Amniotic epithelial cell (primary cell): Measurements from ENCODE around the gene RFX5.
A peak's percentile ranks its signal among the peaks of the same experiment; 100 is the strongest.
"Not testable (repeated sequence)": the region's sequence is repeated elsewhere in the genome, so short reads cannot be mapped to it uniquely, and the experiment has no call there.

ENCODE experiments used
- DNase-seq: peaks from one replicate; pipeline ENCODE4 v3.0.0-alpha.2; 2010; ENCODE audit warnings: low read depth

Gene RFX5

DNA sequence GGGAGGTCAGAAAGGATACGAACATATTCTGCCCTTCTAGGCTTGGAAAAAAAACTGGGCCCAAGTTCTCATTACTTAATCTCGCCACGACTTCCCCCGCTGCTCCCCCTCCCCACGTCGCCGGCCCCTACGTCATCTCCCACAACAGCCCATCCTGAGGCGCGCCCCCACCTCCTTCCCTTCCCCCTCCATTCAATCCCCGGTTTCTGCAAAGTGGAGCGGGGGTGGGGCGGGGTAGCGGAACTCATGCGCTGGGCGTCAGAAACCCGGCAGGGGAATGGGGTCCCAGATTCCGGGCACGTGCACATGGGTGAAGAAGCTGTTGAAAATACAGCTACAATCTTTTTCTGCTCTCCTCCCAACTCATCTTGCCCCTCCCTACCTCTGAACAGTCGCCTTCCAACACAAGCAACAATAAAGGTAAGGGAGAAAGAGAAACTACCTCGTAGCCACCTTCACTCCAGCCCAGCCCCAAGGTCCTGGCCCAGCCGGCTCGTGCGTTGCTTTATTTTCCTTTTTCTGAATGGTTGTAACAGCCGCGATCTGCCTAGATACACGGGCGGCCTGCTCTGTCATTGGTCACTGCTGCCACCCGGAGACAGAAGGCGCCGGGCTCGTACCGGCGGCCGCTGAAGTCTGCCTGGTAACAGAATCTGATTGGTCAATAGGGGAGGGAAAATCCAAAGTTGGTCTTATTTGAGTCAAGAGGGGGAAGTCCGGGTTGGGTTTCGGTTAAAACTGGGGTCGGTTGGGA lies at the start of gene RFX5:
RFX5 (minus strand) TSS at position 484 of the 754 bp plus-strand sequence. CDS start 932 bp downstream, outside the sequence.
- DNase-seq: peak; percentile 95

DNA sequence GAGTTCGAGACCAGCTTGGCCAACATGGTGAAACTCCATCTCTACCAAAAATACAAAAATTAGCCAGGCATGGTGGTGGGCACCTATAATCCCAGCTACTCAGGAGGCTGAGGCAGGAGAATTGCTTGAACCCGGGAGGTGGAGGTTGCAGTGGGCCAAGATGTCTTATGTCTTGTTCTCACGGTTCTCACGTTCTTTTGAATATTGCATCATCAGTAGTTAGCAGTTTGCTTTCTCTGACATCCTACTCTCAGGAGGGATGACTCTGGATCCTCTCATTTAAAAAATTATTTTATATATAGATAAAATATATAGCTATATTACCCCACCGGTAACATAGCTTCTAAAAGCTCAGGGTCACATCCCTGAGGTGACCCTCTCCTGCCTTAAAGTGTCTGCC lies 49.2 kb upstream of the RFX5 start:
- DNase-seq: not testable (repeated sequence)

DNA sequence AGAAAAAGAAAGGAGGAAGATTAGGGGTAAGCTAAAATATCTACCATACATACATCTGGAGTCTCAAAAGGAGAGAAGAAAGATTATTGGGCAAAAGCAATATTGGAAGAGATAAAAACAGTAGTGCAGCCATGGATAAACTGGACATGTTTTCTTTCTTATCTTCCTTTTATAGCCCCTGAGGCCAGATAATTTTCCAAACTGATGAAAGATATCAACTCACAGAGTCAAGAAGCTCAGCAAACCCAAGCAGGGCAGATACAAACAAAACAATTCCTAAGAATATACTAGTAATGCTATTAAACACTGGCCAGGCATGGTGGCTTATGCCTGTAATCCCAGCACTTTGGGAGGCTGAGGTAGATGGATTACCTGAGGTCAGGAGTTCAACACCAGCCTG lies 46.5 kb upstream of the RFX5 start:
- DNase-seq: no peak

DNA sequence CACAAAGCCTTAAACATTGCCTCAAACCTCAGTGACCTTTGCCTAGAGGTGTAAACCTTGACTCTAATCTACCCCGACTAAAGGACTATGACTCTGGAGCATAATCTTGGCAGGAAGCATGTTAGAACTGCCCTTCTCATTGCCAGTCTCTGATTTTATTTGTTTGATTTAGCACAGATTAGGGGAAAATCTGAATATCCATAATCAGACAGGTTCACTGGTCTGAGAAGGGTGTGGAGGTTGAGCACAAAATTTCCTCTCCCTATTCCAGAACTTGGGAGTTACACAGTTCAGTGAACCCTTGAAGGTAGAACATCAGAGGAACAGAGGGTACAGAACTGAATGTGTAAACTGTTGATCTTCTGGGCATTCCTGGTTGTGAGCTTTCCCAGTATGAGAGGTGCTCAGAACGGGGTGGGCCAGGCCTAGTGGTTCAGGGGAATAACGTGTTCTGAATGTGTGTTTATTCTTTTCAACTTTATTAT lies 44.1 kb upstream of the RFX5 start:
- DNase-seq: no peak

DNA sequence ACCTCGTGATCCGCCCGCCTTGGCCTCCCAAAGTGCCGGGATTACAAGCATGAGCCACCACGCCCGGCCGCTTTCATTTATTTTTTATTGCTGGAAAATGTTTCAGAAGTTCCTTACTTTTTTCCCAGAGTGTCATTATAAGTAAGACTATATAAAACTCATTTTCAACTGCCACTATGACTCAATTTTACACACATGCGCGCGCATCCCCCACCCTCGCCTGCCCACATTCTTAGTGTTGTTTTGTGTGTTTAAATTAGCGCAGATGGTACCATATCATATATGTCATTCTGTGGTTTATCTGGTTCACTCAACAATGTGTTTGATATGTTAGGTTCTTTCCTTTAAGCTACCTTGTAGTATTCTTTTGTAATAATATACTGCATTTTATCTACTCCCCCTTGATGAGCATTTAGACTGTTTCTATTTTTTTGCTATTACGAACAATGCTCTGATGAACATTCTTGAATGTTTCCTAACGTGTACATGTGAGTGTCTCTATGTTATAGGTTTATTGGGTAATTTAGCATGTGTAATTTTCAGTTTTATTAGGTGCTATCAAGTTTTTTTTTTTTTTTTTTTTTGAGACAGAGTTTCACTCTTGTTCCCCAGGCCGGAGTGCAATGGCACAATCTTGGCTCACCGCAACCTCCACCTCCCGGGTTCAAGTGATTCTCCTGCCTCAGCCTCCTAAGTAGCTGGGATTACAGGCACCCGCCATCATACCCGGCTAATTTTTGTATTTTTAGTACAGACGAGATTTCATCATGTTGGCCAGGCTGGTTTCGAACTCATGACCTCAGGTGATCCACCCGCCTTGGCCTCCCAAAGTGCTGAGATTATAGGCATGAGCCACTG lies 43.4 kb upstream of the RFX5 start:
- not testable (repeated sequence) for DNase-seq

DNA sequence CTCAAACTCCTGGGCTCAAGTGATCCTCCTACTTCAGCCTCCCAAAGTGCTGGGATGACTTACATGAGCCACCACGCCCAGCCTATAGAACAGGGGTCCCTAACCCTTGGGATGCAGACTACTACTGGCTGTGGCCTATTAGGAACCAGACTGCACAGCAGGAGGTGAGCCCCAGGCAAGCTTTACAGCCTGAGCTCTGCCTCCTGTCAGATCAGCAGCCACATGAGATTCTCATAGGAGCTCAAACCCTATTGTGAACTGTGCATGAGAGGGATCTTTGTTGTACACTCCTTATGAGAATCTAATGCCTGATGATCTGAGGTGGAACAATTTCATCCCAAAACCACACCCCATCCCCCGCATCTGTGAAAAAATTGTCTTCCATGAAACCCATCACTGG lies 39.0 kb upstream of the RFX5 start:
- no peak for DNase-seq

DNA sequence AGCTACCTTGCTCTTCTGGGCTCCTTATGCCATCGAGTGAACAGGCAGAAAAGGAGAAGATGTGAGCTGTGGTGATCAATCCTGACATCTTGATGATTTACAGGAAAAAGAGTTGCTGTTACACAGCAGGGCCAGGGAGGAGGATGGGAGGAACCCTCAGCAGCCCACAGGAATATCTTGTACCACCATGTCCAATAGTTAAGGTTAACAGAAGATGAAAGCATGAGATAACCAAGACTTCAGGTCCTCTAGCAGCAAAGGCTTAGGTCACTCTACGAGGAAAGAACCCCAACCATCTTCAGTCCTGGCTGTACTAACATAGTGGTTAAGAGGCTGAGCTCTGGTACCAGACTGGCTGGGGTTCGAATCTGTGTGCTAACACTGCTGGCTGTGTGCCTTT lies 37.5 kb upstream of the RFX5 start:
- DNase-seq: no peak

DNA sequence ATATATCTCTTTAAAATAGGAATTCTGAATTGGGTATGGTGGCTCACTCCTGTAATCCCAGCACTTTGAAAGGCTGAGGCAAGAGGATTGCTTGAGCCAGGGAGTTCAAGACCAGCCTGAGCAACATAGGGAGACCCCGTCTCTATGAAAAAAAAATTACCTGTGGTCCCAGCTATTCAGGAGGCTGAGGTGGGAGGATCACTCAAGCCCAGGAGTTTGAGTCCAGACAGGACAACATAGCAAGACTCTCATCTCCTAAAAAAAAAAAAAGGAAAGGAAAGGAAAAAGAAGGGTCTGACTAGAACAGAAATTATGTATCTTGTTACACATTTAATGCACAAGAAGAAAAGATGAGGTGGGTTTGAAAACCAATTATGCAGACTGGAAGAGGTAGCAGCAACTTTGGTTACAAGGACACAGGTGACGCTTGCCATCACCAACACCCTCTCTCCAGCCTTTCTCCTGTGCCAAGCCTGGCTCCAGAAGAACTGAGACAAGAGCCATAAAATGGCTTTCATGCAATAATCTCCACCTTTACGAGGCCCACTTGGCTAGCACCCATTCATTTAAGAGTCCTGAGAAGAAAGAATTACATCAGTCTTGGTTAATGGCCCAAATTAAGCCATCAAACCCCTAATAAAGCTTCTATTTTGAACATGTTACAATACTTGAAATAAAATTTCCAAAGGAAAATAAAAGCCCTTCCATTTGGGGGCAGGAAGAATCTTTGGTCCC lies 30.3 kb upstream of the RFX5 start:
- DNase-seq: no peak

DNA sequence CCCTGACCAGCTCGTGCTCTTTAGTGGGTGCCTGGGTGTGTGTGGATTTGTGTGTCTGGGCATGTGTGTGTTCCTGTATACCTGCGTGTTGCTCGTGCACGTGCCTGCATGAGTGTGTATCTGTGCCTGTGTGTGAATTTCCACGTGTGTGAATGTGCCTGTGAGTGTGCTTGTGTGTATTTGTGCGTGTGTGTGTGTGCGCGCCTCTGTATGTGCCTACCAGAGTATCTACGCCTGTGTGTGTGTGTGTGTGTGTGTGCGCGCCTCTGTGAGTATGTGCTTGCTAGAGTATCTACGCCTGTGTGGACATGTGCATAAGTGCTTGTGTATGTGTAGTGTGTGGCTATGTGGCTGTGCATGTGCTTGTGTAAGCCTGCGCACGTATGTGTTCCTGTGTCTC lies 26.1 kb upstream of the RFX5 start:
- no peak for DNase-seq

DNA sequence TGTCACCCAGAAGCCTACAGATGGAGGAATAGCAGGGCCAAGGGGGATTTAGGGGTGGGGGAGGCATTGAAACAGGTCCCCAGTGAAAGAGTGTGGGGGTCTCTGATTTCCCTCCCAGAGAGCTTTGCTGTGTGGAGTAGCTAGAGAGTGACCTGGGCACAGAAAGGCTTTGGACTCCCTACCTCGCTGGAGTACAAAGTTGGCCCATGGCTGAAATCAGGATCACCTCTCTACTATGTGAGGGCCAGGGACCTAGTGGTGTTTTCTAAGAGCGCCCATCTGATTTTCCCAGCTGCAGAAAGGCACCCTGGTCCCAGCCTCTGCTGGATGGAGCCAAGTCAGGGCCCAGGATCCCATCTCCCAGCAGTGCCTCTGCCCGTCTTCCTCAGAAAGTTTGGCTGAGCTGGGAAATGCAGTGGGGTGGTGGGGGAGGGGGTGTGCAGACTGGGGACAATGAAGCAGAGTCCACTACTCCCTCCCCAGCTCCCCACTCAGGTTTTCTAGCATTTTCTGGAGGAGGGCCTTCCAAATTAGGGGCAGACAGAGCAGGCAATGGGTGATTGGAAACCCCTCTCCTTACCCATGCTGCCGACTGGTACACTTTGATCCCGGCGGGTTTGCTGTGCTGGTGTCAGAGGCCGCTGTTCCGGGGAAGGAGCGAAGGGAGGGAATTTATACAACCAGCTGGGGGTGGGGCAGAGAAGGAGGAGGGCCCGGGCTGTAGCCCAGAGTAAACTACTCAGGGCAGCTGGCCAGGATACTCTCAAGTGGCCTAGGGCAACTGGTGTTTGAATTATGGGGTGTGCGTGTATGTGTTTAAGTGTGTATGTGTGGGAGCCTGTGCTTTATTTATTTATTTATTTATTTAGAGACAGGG lies 25.2 kb upstream of the RFX5 start, which contains the start of gene SELENBP1:
SELENBP1 (minus strand) TSS at position 648 of the 877 bp plus-strand sequence; CDS start at position 584, 64 bp downstream.
- peak; percentile 72 for DNase-seq

DNA sequence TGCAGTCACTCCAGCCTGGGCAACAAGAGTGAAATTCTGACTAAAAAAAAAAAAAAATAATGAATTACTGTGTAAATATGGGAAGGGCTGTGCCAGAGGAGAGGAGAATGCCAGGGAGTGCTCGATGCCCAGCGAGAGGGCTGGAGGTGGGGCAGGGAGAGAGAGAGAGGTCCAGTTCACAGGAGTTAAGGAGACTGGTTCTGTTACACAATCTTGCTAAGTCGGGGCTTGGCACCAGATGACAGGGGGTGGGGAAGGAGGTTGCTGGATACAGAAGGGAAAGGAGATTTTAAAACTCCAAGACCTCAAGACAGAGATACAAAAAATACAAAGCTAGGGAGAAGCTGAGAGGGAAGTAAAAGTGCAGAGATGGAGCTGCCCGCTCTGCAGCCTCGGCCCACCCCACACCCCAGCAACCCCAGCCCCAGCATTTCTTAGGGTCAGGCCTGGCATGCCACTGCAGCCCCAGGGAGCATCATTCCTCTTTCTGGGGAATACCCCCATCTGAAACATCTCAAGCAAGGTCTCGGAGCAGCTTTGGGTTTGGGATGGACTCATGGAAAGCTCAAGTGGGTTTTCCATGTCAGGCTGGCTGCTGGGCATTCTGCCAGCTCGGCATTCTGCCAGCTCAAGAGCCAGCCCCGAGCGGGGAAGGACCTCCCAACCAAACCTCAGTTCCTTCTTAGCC lies 24.5 kb upstream of the RFX5 start:
- DNase-seq: peak; percentile 67

DNA sequence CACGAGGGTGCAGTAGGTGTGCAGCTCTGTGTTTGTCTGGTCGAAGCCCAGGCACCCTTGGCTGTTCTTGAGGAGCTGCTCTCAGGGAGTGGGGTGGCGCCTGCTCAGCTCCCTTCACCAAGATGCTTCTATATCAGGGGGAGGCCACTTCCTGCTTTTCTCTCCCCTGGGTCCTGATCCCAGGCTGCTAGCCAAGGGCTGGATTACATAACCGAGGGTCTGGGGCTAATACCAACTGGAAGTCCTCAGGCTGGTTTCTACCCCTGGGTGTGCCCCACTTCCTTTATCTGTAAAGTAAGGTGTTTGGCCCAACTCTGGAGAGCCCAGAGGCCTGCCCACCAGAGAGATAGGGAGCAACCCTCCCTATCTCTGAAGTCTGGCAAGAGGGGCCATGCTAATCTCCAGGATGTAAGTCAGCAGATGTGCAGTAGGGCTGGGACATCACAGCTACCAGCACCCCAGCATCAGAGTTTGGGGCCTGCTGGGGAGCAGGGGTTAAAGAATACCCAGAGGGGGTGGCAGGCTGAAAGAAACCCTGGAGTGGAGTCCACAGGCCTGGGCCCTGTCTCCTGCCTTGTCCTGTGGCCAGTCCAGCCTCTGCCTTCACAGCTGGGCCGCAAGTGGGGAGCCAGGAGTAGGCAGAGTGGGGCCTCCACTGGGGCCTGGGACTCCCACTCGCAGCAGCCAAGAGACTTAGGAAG lies 23.3 kb upstream of the RFX5 start:
- peak; percentile 34 for DNase-seq

DNA sequence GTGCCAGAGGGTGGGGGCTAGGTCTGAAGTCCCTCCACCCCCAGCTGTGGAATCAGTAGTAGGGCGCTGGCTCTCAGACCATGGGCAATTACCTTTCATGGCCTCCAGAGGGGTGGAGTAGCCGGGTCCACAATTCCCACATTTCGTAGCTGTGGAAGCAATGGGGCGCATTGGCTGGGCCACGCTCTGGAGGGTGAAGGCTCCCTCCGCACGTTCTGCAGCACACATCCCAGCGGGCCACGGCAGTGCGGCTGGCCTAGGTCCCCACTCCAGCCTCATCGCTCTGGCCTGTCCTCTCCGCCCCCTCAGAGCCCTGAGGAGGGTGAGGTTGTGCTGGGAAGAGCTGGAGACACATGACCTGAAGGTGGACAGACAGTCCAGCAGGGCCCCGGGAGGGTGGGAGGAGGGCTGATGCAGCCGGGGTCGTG lies 22.6 kb upstream of the RFX5 start:
- DNase-seq: no peak

DNA sequence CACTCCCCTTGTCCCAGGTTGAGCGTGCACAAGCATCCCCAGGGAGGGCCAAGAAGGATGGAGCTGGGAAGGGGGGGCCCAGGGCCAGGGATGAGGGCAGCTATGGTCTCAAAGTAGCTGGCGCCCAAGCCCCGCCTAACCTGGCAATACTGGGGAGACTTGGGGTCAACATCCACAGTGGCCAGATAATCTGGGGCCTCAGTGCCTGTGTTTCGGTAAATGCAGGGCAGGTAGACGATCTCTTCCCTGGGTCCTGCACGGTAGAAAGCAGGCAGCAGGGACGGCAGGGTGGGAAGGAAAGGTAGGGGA lies 22.2 kb upstream of the RFX5 start:
- no peak for DNase-seq

DNA sequence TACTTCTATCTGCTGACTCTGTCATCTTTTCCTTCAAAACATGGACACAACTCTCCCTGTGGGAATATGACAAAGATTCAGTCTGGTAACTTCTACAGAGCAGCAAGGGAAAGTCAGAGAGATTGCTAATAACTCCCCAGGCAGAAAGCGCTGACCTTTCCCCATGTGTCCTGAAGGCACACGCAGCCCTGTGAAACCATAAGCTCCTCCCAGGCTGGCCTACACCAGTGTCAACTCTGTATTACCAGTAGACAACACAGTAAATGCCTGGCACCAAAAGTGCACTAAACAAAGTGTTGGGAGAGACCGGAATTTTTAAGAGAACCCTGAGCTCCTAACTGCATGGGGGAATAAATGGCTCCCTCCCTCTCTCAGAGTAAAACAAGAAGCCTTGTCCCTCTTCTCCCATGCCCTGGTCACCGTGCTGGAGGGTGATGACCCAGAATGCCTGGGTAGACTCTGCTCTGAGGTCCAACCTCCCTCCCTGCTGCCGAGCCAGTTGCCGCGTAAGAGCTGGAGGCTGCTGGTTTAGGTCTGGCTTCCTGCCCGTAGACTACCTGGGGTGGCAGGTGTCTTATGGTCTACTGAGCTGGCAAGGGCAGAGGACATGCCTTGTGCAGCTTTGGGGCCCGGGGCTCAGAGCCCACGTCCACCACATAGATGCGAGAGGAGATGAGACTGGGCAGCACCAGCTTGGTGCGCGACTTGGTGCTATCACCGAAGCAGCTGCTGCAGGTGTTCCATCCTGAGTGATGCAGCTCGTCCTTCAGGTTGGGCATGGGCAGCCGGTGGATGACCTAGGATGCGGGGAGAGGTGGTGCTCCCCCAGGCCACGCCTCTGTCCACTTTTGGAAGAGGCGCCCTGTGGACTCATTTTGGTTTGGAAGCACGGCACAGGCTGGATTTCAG lies 21.6 kb upstream of the RFX5 start:
- no peak for DNase-seq

DNA sequence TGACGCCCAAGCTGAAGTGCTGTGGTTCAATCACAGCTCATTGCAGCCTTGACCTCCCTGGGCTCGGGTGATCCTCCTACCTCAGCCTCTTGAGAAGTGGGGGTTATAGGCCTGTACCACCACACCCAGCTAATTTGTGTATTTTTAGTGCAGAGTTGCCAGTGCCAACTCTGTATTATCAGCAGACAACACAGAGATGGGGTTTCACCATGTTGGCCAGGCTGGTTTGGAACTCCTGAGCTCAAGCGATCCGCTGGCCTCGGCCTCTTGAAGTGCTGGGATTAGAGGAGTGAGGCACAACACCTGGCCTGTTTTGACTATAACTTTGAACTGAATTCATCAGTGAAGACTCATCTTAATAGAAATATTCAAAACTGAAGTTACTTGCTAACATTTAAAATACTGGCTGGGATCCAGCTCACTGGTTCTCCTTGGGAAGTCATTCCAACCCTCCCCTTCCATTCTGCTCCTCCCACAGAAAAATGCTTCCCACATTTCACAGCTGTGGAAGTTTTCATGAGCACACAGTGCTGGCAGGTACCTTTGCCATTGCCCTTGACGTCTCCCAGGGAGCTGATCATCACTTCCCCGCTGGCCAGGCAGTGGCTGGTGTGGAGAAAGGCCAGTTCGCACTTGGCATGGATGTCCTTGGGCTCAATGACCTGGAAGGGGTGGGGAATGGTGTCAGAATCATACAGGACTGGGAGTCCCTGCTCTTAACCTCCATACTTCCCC lies 20.8 kb upstream of the RFX5 start:
- DNase-seq: peak; percentile 53

DNA sequence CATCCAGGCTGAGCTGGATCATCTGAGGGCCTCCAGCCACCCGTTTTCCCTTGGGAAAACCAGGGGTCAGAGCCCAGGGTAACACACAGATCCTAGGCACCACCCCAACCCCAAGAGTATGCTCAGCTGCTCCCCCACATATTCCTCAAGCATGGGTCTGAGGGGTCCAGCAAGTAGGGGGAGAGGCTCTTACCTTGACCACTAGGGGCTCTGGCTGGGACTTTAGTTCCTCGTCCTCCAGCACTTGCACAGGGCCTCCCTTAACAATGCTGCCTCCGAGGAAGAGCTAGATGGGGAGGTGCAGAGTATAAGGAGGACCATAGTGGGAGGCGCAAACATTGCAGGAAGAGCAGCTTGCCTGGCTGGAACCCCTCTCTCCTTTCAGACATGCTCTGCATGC lies 17.9 kb upstream of the RFX5 start:
- DNase-seq: no peak
